Thyroid gland (tissue), 4 donors: Measurements from ENCODE around the gene USP8.

ENCODE experiments used
- CTCF ChIP-seq, 6 experiments: fragments of 200-600 bp in 3 of 6; fragments of 450-650 bp in 3 of 6; sonication (generic) in 3 of 6; IDR thresholded peaks; one replicate each; pipeline ENCODE4 v1.5.1; 2016 to 2019; ENCODE audit warnings: antibody characterized with exemption in 6 of 6, mild to moderate bottlenecking in 2 of 6, inconsistent platforms in 1 of 6, moderate library complexity in 1 of 6
- POLR2A ChIP-seq, 2 donors: fragments of 450-650 bp; IDR thresholded peaks; one replicate each; pipeline ENCODE4 v1.6.1; 2017; ENCODE audit warnings: antibody characterized with exemption in 2 of 2, mild to moderate bottlenecking in 2 of 2, moderate library complexity in 1 of 2

GRCh38 chr15:50416890-50417289, 7.3 kb upstream of the USP8 start:
- no peak for TF ChIP-seq CTCF (IDR thresholded peaks at IDR 0.05)
- no peak for TF ChIP-seq POLR2A (IDR thresholded peaks at IDR 0.05)
